Body of pancreas (tissue), 4 donors: Measurements from ENCODE around the gene DUSP16. TPM values are rescaled to one million over a fixed set of nuclear protein-coding genes. Genes with fewer than 3 reads are reported as not detected.
A peak's percentile ranks its signal among the peaks of the same experiment; 100 is the strongest.
"Not testable (repeated sequence)": the region's sequence is repeated elsewhere in the genome, so short reads cannot be mapped to it uniquely, and the experiment has no call there.

Experiments
- ATAC-seq: fragments of 150-250 bp; one replicate; pipeline ENCODE4 v1.9.1; 2016
- DNase-seq, 4 donors: peaks; one replicate each; pipeline ENCODE4 v3.0.0-alpha.2; 2019
- H3K27ac ChIP-seq, 4 donors: fragments of 200-600 bp; sonication (generic); 1 replicate in 3 of 4; 2 replicates in 1 of 4; pipeline versions ENCODE4 v1.5.1 to v1.6.1; 2016 to 2019; ENCODE audit warnings: mild to moderate bottlenecking in 1 of 4, mixed read lengths in 1 of 4, moderate library complexity in 1 of 4
- H3K27me3 ChIP-seq, 2 donors: fragments of 200-600 bp; sonication (generic); one replicate each; pipeline ENCODE4 v1.6.0; 2016; ENCODE audit warnings: mild to moderate bottlenecking in 1 of 2
- H3K36me3 ChIP-seq, 2 donors: fragments of 200-600 bp; sonication (generic); replicated peaks in 1 of 2; 2 replicates each; pipeline ENCODE4 v1.5.1; 2016; ENCODE audit warnings: low read depth in 2 of 2; ENCODE audit not compliant: insufficient read depth in 1 of 2
- H3K4me1 ChIP-seq: fragments of 200-600 bp; sonication (generic); one replicate; pipeline ENCODE4 v1.6.0; 2016
- H3K4me3 ChIP-seq, 2 donors: fragments of 200-600 bp; sonication (generic); 1 replicate in 1 of 2; 2 replicates in 1 of 2; pipeline ENCODE4 v1.5.1; 2016 to 2019
- H3K9me3 ChIP-seq, 3 donors: fragments of 200-600 bp; sonication (generic); 1 replicate in 2 of 3; 2 replicates in 1 of 3; pipeline ENCODE4 v1.5.1; 2016
- CTCF ChIP-seq, 7 experiments: fragments of 450-650 bp in 4 of 7; fragments of 200-600 bp in 3 of 7; sonication (generic) in 3 of 7; IDR thresholded peaks; one replicate each; pipeline ENCODE4 v1.5.1; 2016 to 2019; ENCODE audit warnings: antibody characterized with exemption in 7 of 7
- POLR2A ChIP-seq, 3 donors: fragments of 450-650 bp; IDR thresholded peaks; one replicate each; pipeline ENCODE4 v1.6.1; 2016; ENCODE audit warnings: antibody characterized with exemption in 3 of 3, mild to moderate bottlenecking in 2 of 3
- WGBS, 2 donors: methylation state at CpG; one replicate each; pipeline ENCODE4 v1.1.5; 2017; 5-methylcytosine and 5-hydroxymethylcytosine counted together
- intact Hi-C: fragments of 100-400 bp; cut with DNase I; formaldehyde crosslinking; loops from one replicate; pipeline ENCODE4 v1.15.1; 2023
- total RNA-seq, 2 donors: library from RNA; depleted of rRNA; stranded (reverse); fragments of >200 nt; gene quantifications; one replicate each; pipeline ENCODE4 v1.1.0, GENCODE V29; 2016

DUSP16 gene
- total RNA-seq, 2 donors from 2014 or later = 30.3 to 32.9 TPM

- peaks cover 55% of the 10 kb centered on the region for H3K4me1 ChIP-seq
- ATAC-seq (no peak), DNase-seq (no peak)
- intact Hi-C loops = no loop called here
- H3K27ac ChIP-seq = no peak overlapping the region
- TF ChIP-seq CTCF (IDR thresholded peaks at IDR 0.05) = no peak
- no peak for TF ChIP-seq POLR2A (IDR thresholded peaks at IDR 0.05)
- no peaks in the 10 kb centered on the region for H3K36me3 ChIP-seq
- H3K27me3 ChIP-seq = no peaks in the 10 kb centered on the region
- H3K4me3 ChIP-seq = no peak overlapping the region
- no peaks in the 10 kb centered on the region for H3K9me3 ChIP-seq
Measured at GRCh38 chr12:12523229-12523628, 39.4 kb downstream of the DUSP16 start.

GRCh38 chr12:12522657-12523056, 40.0 kb downstream of the DUSP16 start:
- H3K27ac ChIP-seq, DNase-seq, H3K36me3 ChIP-seq, H3K27me3 ChIP-seq, H3K4me3 ChIP-seq, intact Hi-C loops, H3K9me3 ChIP-seq, ATAC-seq: not testable (repeated sequence)
- WGBS, 2 donors = 89 to 95% methylated on average over 4 of the region's 4 CpGs
- H3K4me1 ChIP-seq = peaks cover 55% of the 10 kb centered on the region

- TF ChIP-seq CTCF (IDR thresholded peaks at IDR 0.05) = no peak
- TF ChIP-seq POLR2A (IDR thresholded peaks at IDR 0.05) = no peak
- whole genome bisulfite sequencing, 2 donors = 82 to 85% methylated on average over 6 of the region's 6 CpGs
- peak; percentile 19 for ATAC-seq
- DNase-seq = no peak
- Histone ChIP-seq H3K4me1 (peaks cover 53% of the 10 kb centered on the region), H3K4me3 (no peak overlapping the region), H3K27ac (no peak overlapping the region), H3K9me3 (no peaks in the 10 kb centered on the region), H3K27me3 (no peaks in the 10 kb centered on the region), H3K36me3 (no peaks in the 10 kb centered on the region)
- intact Hi-C loops = no loop called here
Measured at GRCh38 chr12:12521888-12522287, 40.8 kb downstream of the DUSP16 start.

GRCh38 chr12:12521044-12521485, 41.6 kb downstream of the DUSP16 start:
- peaks cover 46% of the 10 kb centered on the region for H3K4me1 ChIP-seq

GRCh38 chr12:12520273-12520672, 42.4 kb downstream of the DUSP16 start:
- H3K4me1 ChIP-seq = peaks cover 46% of the 10 kb centered on the region
- no peak for ATAC-seq

More at GRCh38 chr12:12521044-12521485, 41.6 kb downstream of the DUSP16 start:
- H3K36me3 ChIP-seq = no peaks in the 10 kb centered on the region
- no peak overlapping the region for H3K27ac ChIP-seq
- DNase-seq (no peak), ATAC-seq (no peak)
- no peaks in the 10 kb centered on the region for H3K9me3 ChIP-seq
- no peak overlapping the region for H3K4me3 ChIP-seq
- intact Hi-C loops = no loop called here
- TF ChIP-seq CTCF (IDR thresholded peaks at IDR 0.05) (no peak), POLR2A (IDR thresholded peaks at IDR 0.05) (no peak)
- no peaks in the 10 kb centered on the region for H3K27me3 ChIP-seq
- WGBS, 2 donors = 91 to 93% methylated on average over 8 of the region's 8 CpGs

More at GRCh38 chr12:12520273-12520672, 42.4 kb downstream of the DUSP16 start:
- TF ChIP-seq CTCF (IDR thresholded peaks at IDR 0.05) (no peak), POLR2A (IDR thresholded peaks at IDR 0.05) (no peak)
- no peaks in the 10 kb centered on the region for H3K9me3 ChIP-seq
- H3K4me3 ChIP-seq = no peak overlapping the region
- H3K36me3 ChIP-seq = no peaks in the 10 kb centered on the region
- intact Hi-C loops = no loop called here
- no peak for DNase-seq
- no peaks in the 10 kb centered on the region for H3K27me3 ChIP-seq
- H3K27ac ChIP-seq = peak overlapping the region in 1 of 4 donors; percentile 15
